ENCODE data around the gene SLC27A4. TPM values are rescaled to one million over a fixed set of nuclear protein-coding genes. Genes with fewer than 3 reads are reported as not detected.

SLC27A4 gene
- total RNA-seq, 1 experiment from 2014 or later: 18.8 TPM

DNA sequence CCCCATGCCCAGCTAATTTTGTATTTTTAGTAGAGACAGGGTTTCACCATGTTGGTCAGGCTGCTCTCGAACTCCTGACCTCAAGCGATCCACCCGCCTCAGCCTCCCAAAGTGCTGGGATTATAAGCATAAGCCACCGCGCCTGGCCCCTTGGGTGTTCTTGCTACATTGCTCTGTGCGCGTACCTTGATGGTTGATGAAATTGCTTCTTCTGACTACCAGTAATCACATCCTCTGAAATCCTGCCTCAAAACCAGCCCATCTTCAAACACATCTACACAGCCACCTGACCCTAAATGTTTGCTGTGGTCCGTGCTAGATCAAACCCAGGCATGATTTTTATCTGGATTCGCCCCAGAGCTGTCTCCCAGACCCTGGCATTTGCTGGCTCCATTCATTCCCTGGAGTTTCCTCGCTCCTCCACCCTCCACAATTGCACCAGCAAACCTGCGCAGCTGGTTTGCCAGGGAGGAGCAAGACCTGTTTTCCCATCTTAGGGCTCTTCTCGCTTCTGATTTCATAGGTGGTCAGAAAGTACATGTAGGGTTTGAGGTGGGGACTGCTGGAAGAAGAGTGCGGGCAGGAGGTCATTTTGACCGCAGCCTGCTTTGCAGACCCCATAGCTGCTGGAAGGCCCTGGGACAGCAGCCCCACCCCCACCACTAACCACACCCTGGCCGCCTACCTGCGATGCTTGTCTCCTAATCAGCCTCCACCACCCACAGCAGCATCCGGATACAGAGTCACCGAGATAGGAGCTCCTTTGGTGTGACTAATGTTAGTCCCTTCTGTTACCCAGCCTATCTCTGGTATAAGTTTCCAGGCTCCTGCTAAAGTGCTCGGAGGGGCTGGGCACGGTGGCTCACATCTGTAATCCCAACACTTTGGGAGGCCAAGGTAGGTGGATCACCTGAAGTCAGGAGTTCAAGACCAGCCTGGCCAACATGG, 41.5 kb upstream of the SLC27A4 start:
- Mint-ChIP-seq H3K9me3 (ENCODE audit: unreplicated experiment) (no peaks in the 10 kb centered on the region), H3K36me3 (ENCODE audit: insufficient read depth, unreplicated experiment) (peaks cover 5% of the 10 kb centered on the region), H3K27ac (ENCODE audit: low read depth, unreplicated experiment) (no peak overlapping the region), H3K4me1 (ENCODE audit: insufficient read depth, unreplicated experiment) (peaks cover 7% of the 10 kb centered on the region), H3K27me3 (ENCODE audit: insufficient read depth, unreplicated experiment) (no peaks in the 10 kb centered on the region), H3K4me3 (ENCODE audit: unreplicated experiment) (no peak overlapping the region)
- no TSS peak for BruUV-seq (replicated peaks)
- DNase-seq (ENCODE audit: unreplicated experiment): no peak
- POLR2A ChIA-PET: interaction anchor here (0.6 to 2.3 kb wide), 3 partner anchors 9 to 386 kb away, joined by 3 to 12 read pairs (median 4); no protein-coding TSS in a partner anchor
- intact Hi-C loops (cut with micrococcal nuclease): no loop called here
- TF ChIP-seq, protein P1, sequence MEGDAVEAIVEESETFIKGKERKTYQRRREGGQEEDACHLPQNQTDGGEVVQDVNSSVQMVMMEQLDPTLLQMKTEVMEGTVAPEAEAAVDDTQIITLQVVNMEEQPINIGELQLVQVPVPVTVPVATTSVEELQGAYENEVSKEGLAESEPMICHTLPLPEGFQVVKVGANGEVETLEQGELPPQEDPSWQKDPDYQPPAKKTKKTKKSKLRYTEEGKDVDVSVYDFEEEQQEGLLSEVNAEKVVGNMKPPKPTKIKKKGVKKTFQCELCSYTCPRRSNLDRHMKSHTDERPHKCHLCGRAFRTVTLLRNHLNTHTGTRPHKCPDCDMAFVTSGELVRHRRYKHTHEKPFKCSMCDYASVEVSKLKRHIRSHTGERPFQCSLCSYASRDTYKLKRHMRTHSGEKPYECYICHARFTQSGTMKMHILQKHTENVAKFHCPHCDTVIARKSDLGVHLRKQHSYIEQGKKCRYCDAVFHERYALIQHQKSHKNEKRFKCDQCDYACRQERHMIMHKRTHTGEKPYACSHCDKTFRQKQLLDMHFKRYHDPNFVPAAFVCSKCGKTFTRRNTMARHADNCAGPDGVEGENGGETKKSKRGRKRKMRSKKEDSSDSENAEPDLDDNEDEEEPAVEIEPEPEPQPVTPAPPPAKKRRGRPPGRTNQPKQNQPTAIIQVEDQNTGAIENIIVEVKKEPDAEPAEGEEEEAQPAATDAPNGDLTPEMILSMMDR (IDR thresholded peaks at IDR 0.05; ENCODE audit: unreplicated experiment): no peak
- CTCF ChIA-PET: interaction anchor here (0.6 to 5.9 kb wide), 8 partner anchors 38 to 115 kb away, joined by 3 to 74 read pairs (median 5); no protein-coding TSS in a partner anchor

DNA sequence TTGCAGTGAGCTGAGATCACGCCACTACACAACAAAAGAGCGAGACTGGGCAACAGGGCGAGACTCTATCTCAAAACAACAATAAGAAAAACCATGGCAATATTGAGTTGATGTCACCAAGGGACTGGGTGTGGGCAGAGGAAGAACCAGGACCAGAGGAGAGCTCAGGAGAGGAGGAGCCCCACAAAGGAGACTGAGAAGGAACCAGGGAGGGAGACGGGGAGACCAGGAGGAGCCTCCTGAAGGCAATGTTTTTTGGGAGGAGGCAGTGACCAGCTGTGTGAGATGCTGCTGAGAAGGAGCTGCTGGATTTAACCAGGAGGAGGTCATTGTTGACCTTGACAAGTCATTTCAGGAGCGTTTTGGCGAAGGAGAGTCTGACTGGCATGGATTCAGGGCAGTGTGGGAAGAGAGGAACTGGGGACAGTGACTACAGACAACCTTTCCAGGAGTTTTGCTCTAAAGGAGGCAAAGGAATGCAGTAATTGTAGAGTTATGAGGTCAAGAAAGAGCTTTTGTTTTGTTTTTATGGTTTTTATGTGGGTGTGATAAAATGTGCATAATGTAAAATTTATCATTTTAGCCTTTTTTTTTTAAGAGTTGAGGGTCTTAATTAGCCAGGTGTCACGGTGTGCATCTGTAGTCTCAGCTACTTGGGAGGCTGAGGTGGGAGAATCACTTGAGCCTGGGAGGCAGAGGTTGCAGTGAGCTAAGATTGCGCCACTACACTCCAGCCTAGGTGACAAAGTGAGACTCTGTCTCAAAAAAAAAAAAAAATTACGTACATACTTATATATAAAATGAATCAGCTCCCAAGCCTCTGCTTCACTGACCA, 36.0 kb upstream of the SLC27A4 start:
- ChIA-PET POLR2A (interaction anchor here (0.6 to 2.1 kb wide), 11 partner anchors 9 to 1498 kb away, joined by 3 to 11 read pairs (median 6); partner anchors contain the start of genes GOLGA2, ODF2, SWI5 and URM1), CTCF (interaction anchor here (0.6 to 3.0 kb wide), 6 partner anchors 9 to 64 kb away, joined by 3 to 21 read pairs (median 6); no protein-coding TSS in a partner anchor)
- Mint-ChIP-seq H3K36me3 (ENCODE audit: insufficient read depth, unreplicated experiment) (peaks cover 17% of the 10 kb centered on the region), H3K9me3 (ENCODE audit: unreplicated experiment) (no peaks in the 10 kb centered on the region), H3K4me1 (ENCODE audit: insufficient read depth, unreplicated experiment) (peaks cover 15% of the 10 kb centered on the region), H3K4me3 (ENCODE audit: unreplicated experiment) (no peak overlapping the region), H3K27ac (ENCODE audit: low read depth, unreplicated experiment) (peak overlapping the region; percentile 90), H3K27me3 (ENCODE audit: insufficient read depth, unreplicated experiment) (no peaks in the 10 kb centered on the region)
- intact Hi-C loops (cut with micrococcal nuclease): no loop called here
- BruUV-seq (replicated peaks): no TSS peak
- TF ChIP-seq, protein P1 (IDR thresholded peaks at IDR 0.05; ENCODE audit: unreplicated experiment): no peak
- DNase-seq (ENCODE audit: unreplicated experiment): no peak

DNA sequence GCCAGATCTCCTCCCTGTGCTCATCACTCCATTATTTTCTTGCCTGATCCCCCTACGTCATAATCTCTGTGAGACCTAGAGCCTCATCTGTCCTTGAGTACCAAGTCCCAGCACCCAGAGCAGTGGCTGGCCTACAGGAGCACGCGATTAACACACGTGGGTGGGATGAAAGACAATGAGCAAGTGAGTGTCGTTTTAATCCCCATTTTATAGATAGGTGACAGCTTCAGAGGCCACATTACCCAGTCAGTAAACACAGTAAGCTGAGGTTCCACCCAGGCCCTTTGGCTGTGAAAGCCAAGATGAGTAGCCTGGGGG, 35.4 kb upstream of the SLC27A4 start:
- peak; percentile 28 for DNase-seq (ENCODE audit: unreplicated experiment)
- Mint-ChIP-seq H3K4me3 (ENCODE audit: unreplicated experiment) (no peak overlapping the region), H3K27ac (ENCODE audit: low read depth, unreplicated experiment) (peak overlapping the region; percentile 90), H3K9me3 (ENCODE audit: unreplicated experiment) (no peaks in the 10 kb centered on the region), H3K4me1 (ENCODE audit: insufficient read depth, unreplicated experiment) (peaks cover 15% of the 10 kb centered on the region), H3K36me3 (ENCODE audit: insufficient read depth, unreplicated experiment) (peaks cover 23% of the 10 kb centered on the region), H3K27me3 (ENCODE audit: insufficient read depth, unreplicated experiment) (no peaks in the 10 kb centered on the region)
- TF ChIP-seq, protein P1 (IDR thresholded peaks at IDR 0.05; ENCODE audit: unreplicated experiment): no peak
- intact Hi-C loops (cut with micrococcal nuclease): no loop called here
- CTCF ChIA-PET: interaction anchor here (0.6 to 3.0 kb wide), 4 partner anchors 9 to 63 kb away, joined by 3 to 21 read pairs (median 5); no protein-coding TSS in a partner anchor
- POLR2A ChIA-PET: interaction anchor here (1.0 to 2.1 kb wide), 9 partner anchors 9 to 151 kb away, joined by 3 to 11 read pairs (median 6); partner anchors contain the start of genes GOLGA2, ODF2, SWI5 and URM1
- BruUV-seq (replicated peaks): no TSS peak
